ENCODE measurements around the gene DNAH17.

DNA sequence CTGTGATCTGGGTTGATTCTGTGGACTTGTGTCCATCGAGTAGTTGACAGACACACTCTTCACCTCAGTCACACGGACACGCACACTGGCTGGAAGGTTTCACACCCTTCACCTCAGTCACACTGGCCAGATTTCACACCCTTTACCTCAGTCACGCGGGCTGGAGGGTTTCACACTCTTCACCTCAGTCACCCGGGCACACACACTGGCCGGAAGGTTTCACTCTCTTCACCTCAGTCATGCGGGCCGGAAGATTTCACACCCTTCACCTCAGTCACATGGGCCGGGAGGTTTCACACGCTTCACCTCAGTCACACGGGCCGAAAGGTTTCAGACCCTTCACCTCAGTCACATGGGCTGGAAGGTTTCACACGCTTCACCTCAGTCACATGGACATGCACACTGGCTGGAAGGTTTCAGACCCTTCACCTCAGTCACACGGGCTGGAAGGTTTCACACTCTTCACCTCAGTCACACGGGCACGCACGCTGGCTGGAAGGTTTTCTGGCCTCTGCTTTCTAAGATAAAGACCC lies 102.5 kb downstream of the DNAH17 start:
- TF ChIP-seq, protein P1, sequence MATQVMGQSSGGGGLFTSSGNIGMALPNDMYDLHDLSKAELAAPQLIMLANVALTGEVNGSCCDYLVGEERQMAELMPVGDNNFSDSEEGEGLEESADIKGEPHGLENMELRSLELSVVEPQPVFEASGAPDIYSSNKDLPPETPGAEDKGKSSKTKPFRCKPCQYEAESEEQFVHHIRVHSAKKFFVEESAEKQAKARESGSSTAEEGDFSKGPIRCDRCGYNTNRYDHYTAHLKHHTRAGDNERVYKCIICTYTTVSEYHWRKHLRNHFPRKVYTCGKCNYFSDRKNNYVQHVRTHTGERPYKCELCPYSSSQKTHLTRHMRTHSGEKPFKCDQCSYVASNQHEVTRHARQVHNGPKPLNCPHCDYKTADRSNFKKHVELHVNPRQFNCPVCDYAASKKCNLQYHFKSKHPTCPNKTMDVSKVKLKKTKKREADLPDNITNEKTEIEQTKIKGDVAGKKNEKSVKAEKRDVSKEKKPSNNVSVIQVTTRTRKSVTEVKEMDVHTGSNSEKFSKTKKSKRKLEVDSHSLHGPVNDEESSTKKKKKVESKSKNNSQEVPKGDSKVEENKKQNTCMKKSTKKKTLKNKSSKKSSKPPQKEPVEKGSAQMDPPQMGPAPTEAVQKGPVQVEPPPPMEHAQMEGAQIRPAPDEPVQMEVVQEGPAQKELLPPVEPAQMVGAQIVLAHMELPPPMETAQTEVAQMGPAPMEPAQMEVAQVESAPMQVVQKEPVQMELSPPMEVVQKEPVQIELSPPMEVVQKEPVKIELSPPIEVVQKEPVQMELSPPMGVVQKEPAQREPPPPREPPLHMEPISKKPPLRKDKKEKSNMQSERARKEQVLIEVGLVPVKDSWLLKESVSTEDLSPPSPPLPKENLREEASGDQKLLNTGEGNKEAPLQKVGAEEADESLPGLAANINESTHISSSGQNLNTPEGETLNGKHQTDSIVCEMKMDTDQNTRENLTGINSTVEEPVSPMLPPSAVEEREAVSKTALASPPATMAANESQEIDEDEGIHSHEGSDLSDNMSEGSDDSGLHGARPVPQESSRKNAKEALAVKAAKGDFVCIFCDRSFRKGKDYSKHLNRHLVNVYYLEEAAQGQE (IDR thresholded peaks at IDR 0.05; ENCODE audit: low read depth, low read length), result no peak
- TF ChIP-seq, protein P2, sequence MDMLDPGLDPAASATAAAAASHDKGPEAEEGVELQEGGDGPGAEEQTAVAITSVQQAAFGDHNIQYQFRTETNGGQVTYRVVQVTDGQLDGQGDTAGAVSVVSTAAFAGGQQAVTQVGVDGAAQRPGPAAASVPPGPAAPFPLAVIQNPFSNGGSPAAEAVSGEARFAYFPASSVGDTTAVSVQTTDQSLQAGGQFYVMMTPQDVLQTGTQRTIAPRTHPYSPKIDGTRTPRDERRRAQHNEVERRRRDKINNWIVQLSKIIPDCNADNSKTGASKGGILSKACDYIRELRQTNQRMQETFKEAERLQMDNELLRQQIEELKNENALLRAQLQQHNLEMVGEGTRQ (IDR thresholded peaks at IDR 0.05; ENCODE audit: borderline replicate concordance, low read depth, low read length), result no peak
- no peak for TF ChIP-seq YY1 (IDR thresholded peaks at IDR 0.05; ENCODE audit: low read depth)
- TF ChIP-seq POLR2AphosphoS5 (IDR thresholded peaks at IDR 0.05; ENCODE audit: low read depth, low read length), result no peak
- no peak for TF ChIP-seq EP300 (IDR thresholded peaks at IDR 0.05; ENCODE audit: borderline replicate concordance in 1 of 2, low read depth in 1 of 2, low read length in 1 of 2)
- TF ChIP-seq TAF1 (IDR thresholded peaks at IDR 0.05; ENCODE audit: borderline replicate concordance, low read depth, low read length), result no peak
- TF ChIP-seq, protein P3, sequence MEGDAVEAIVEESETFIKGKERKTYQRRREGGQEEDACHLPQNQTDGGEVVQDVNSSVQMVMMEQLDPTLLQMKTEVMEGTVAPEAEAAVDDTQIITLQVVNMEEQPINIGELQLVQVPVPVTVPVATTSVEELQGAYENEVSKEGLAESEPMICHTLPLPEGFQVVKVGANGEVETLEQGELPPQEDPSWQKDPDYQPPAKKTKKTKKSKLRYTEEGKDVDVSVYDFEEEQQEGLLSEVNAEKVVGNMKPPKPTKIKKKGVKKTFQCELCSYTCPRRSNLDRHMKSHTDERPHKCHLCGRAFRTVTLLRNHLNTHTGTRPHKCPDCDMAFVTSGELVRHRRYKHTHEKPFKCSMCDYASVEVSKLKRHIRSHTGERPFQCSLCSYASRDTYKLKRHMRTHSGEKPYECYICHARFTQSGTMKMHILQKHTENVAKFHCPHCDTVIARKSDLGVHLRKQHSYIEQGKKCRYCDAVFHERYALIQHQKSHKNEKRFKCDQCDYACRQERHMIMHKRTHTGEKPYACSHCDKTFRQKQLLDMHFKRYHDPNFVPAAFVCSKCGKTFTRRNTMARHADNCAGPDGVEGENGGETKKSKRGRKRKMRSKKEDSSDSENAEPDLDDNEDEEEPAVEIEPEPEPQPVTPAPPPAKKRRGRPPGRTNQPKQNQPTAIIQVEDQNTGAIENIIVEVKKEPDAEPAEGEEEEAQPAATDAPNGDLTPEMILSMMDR (IDR thresholded peaks at IDR 0.05), result no peak

All from SK-N-SH (cell line).